Measurements from ENCODE around the gene FANCG.

FANCG gene

DNA sequence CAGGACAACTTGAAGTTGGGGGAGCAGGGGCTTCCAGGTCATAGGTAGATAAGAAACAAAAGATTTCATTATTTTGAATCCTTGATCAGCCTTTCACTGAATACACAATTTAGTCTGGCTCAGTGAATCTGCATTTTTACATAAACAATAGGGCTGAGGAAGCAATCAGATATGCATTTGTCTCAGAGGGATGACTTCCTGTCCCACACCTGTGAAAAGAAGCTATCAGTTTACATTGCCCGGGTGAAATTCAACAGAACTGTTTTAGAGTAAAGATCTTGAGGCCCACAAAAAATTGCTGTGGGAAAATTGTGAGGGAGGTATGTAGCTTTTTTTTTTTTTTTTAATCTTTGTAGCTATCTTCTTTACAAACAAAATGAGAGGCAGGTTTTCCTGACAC, 51.9 kb downstream of the FANCG start:
- Histone ChIP-seq H2AFZ (ENCODE audit: low read depth, low read length) (no peak overlapping the region), H4K20me1 (ENCODE audit: insufficient read depth, low read length) (no peaks in the 10 kb centered on the region), H3K27me3 (ENCODE audit: insufficient read depth, low read length, poor library complexity) (no peaks in the 10 kb centered on the region), H3K4me3 (ENCODE audit: low read depth in 1 of 2, low read length in 2 of 2) (no peak overlapping the region), H3K4me2 (ENCODE audit: insufficient read depth, low read length) (no peak overlapping the region), H3K79me2 (ENCODE audit: insufficient read depth, low read length) (no peaks in the 10 kb centered on the region), H3K9ac (ENCODE audit: low read depth, low read length) (no peak overlapping the region), H3K9me3 (ENCODE audit: insufficient read depth, low read length, severe bottlenecking) (no peaks in the 10 kb centered on the region), H3K4me1 (ENCODE audit: insufficient read depth, low read length) (0 out of 2 replicates have a peak, but pooled peaks cover 3% of the 10 kb centered on the region), H3K36me3 (ENCODE audit: insufficient read depth, low read length) (no peaks in the 10 kb centered on the region), H3K27ac (ENCODE audit: low read length) (no peak overlapping the region)
- TF ChIP-seq, protein P1, sequence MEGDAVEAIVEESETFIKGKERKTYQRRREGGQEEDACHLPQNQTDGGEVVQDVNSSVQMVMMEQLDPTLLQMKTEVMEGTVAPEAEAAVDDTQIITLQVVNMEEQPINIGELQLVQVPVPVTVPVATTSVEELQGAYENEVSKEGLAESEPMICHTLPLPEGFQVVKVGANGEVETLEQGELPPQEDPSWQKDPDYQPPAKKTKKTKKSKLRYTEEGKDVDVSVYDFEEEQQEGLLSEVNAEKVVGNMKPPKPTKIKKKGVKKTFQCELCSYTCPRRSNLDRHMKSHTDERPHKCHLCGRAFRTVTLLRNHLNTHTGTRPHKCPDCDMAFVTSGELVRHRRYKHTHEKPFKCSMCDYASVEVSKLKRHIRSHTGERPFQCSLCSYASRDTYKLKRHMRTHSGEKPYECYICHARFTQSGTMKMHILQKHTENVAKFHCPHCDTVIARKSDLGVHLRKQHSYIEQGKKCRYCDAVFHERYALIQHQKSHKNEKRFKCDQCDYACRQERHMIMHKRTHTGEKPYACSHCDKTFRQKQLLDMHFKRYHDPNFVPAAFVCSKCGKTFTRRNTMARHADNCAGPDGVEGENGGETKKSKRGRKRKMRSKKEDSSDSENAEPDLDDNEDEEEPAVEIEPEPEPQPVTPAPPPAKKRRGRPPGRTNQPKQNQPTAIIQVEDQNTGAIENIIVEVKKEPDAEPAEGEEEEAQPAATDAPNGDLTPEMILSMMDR (IDR thresholded peaks at IDR 0.05; ENCODE audit: borderline replicate concordance, extremely low read depth, low read length, poor library complexity, severe bottlenecking) = no peak
- TF ChIP-seq EZH2 (IDR thresholded peaks at IDR 0.05; ENCODE audit: borderline replicate concordance, low read depth, low read length, severe bottlenecking) = no peak
- DNase-seq = no peak
- peak; percentile 68; the same call in 2 of the 3 replicates for ATAC-seq (ENCODE audit: insufficient read depth, low read depth)

DNA sequence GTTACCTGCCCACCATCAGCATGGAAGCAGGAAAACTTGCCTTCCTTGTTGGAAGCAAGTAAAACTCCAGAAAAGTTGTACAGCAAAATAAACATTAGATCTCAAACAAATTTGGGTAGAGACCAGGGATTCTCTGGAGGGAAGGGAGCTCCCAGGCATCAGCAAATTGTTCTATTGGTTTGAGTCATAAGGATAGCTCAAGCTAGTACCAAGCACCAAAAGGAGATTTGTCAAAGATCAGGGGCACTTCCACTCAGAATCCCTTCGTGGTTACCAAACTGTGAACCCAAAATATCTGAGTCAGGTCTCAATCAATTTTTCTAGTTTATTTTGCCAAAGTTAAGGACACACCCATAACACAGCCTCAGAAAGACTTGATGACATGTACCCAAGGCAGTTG, 52.4 kb downstream of the FANCG start:
- no peak overlapping the region for H3K9ac ChIP-seq (ENCODE audit: low read depth, low read length)
- no peaks in the 10 kb centered on the region for H3K9me3 ChIP-seq (ENCODE audit: insufficient read depth, low read length, severe bottlenecking)
- no peaks in the 10 kb centered on the region for H3K36me3 ChIP-seq (ENCODE audit: insufficient read depth, low read length)
- H2AFZ ChIP-seq (ENCODE audit: low read depth, low read length) = no peak overlapping the region; the same call in 1 of the 2 replicates
- TF ChIP-seq EZH2 (IDR thresholded peaks at IDR 0.05; ENCODE audit: borderline replicate concordance, low read depth, low read length, severe bottlenecking) = no peak
- TF ChIP-seq, protein P1 (IDR thresholded peaks at IDR 0.05; ENCODE audit: borderline replicate concordance, extremely low read depth, low read length, poor library complexity, severe bottlenecking) = no peak
- H3K27ac ChIP-seq (ENCODE audit: low read length) = no peak overlapping the region
- H3K27me3 ChIP-seq (ENCODE audit: insufficient read depth, low read length, poor library complexity) = no peaks in the 10 kb centered on the region
- no peaks in the 10 kb centered on the region for H4K20me1 ChIP-seq (ENCODE audit: insufficient read depth, low read length)
- H3K4me2 ChIP-seq (ENCODE audit: insufficient read depth, low read length) = no peak overlapping the region
- no peak for DNase-seq
- H3K4me3 ChIP-seq (ENCODE audit: low read depth in 1 of 2, low read length in 2 of 2) = no peak overlapping the region
- 0 out of 2 replicates have a peak, but pooled peaks cover 3% of the 10 kb centered on the region for H3K4me1 ChIP-seq (ENCODE audit: insufficient read depth, low read length)
- no peaks in the 10 kb centered on the region for H3K79me2 ChIP-seq (ENCODE audit: insufficient read depth, low read length)
- no peak for ATAC-seq (ENCODE audit: insufficient read depth, low read depth)

DNA sequence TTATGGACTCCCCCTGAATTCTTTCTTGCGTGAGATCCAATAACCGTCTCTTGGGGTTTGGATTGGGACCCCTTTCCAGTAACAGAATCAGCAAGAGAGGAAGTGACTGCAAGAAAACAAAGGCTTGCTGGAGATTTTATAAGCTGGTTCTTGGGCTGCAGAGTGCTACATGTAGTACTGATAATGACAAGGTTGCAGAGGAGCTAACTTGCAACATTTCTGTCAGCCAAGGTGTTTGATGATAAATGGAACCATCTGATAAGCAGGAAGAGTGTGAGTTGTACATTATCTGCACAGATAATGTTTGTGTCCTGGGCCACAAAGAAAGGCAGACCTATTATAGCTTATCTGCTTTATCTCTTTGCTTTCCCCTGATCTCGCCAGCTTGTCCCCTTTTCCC, 53.1 kb downstream of the FANCG start:
- no peak overlapping the region for H3K4me2 ChIP-seq (ENCODE audit: insufficient read depth, low read length)
- H3K9ac ChIP-seq (ENCODE audit: low read depth, low read length) = no peak overlapping the region

More for the DNA sequence above, 53.1 kb downstream of the FANCG start:
- no peak for TF ChIP-seq EZH2 (IDR thresholded peaks at IDR 0.05; ENCODE audit: borderline replicate concordance, low read depth, low read length, severe bottlenecking)
- TF ChIP-seq, protein P1 (IDR thresholded peaks at IDR 0.05; ENCODE audit: borderline replicate concordance, extremely low read depth, low read length, poor library complexity, severe bottlenecking) = no peak
- H3K4me3 ChIP-seq (ENCODE audit: low read depth in 1 of 2, low read length in 2 of 2) = no peak overlapping the region
- H2AFZ ChIP-seq (ENCODE audit: low read depth, low read length) = no peak overlapping the region
- no peaks in the 10 kb centered on the region for H3K36me3 ChIP-seq (ENCODE audit: insufficient read depth, low read length)
- H4K20me1 ChIP-seq (ENCODE audit: insufficient read depth, low read length) = no peaks in the 10 kb centered on the region
- ATAC-seq (ENCODE audit: insufficient read depth, low read depth) (no peak), DNase-seq (no peak)
- no peaks in the 10 kb centered on the region for H3K79me2 ChIP-seq (ENCODE audit: insufficient read depth, low read length)
- no peaks in the 10 kb centered on the region for H3K9me3 ChIP-seq (ENCODE audit: insufficient read depth, low read length, severe bottlenecking)
- H3K4me1 ChIP-seq (ENCODE audit: insufficient read depth, low read length) = 0 out of 2 replicates have a peak, but pooled peaks cover 3% of the 10 kb centered on the region
- H3K27me3 ChIP-seq (ENCODE audit: insufficient read depth, low read length, poor library complexity) = no peaks in the 10 kb centered on the region
- no peak overlapping the region for H3K27ac ChIP-seq (ENCODE audit: low read length)

Measured in DND-41 (cell line).